ENCODE results near the gene SH3D19.

DNA sequence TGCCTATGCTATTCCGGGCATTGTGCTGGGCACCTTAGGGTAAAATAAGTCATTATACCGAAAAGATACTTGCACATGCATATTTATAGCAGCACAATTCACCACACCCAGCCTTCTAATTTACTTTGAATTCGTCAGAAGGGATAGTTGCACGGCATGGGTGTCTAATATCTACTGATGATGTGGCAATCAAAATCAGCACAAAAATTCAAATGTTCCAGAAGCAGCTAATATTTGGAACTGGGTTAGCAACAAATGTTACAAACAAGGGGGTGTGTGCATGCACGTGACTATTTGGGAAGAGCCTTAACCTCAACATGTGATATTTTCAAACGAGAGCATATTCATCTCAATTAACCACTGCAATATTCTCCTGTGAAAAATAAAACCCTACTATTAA lies 128.2 kb downstream of the SH3D19 start:
- TF ChIP-seq CTCF (IDR thresholded peaks at IDR 0.05) = no peak
- no peak for TF ChIP-seq POLR2A (IDR thresholded peaks at IDR 0.05)
- no peak for TF ChIP-seq EP300 (IDR thresholded peaks at IDR 0.05)

Data from ovary (tissue), 3 donors.